ENCODE data around the gene MTG2. TPM values are rescaled to one million over a fixed set of nuclear protein-coding genes. Genes with fewer than 3 reads are reported as not detected.

MTG2 gene
- total and polyA plus RNA-seq, 2 of the 13 experiments (the other 11 are each of a cell fraction or from before 2014, with no cell fraction given), result 20.4 to 37.8 TPM

- TF ChIP-seq CEBPZ (IDR thresholded peaks at IDR 0.05; ENCODE audit: low read length) (no peak), GATAD1 (CRISPR knock-in tag; IDR thresholded peaks at IDR 0.05) (peak; percentile 67), PREB (CRISPR knock-in tag; IDR thresholded peaks at IDR 0.05) (no peak), ZUFSP (CRISPR knock-in tag; IDR thresholded peaks at IDR 0.05; ENCODE audit: borderline replicate concordance) (no peak), TARDBP (CRISPR knock-in tag; IDR thresholded peaks at IDR 0.05) (no peak), KDM1A (CRISPR knock-in tag; IDR thresholded peaks at IDR 0.05) (no peak), ZNF558 (CRISPR knock-in tag; IDR thresholded peaks at IDR 0.05; ENCODE audit: borderline replicate concordance) (no peak), ZNF552 (CRISPR knock-in tag; IDR thresholded peaks at IDR 0.05; ENCODE audit: borderline replicate concordance) (no peak), HMG20B (CRISPR knock-in tag; conservative IDR thresholded peaks at IDR 0.05) (0 out of 2 replicates have a peak, but pooled peaks have one; percentile 35), ONECUT2 (CRISPR knock-in tag; IDR thresholded peaks at IDR 0.05) (no peak), ZNF496 (CRISPR knock-in tag; IDR thresholded peaks at IDR 0.05; ENCODE audit: insufficient replicate concordance) (no peak), RFX5 (IDR thresholded peaks at IDR 0.05; ENCODE audit: low read depth, low read length) (no peak), AHR (CRISPR knock-in tag; IDR thresholded peaks at IDR 0.05) (peak; percentile 61; the same call in 1 of the 2 replicates), ZNF484 (CRISPR knock-in tag; IDR thresholded peaks at IDR 0.05; ENCODE audit: borderline replicate concordance, low read depth) (0 out of 2 replicates have a peak, but pooled peaks have one; percentile 78), GATAD2A (CRISPR knock-in tag; IDR thresholded peaks at IDR 0.05) (no peak), NFE2 (CRISPR knock-in tag; IDR thresholded peaks at IDR 0.05) (no peak), ZNF646 (CRISPR knock-in tag; IDR thresholded peaks at IDR 0.05) (no peak), SIX4 (CRISPR knock-in tag; IDR thresholded peaks at IDR 0.05) (peak; percentile 63; the same call in 1 of the 2 replicates)
Measured at GRCh38 chr20:62219992-62220665, 37.3 kb downstream of the MTG2 start, which contains the start of gene HRH3 (continued).

Measured in HepG2 (cell line).